A673 (cell line): ENCODE results near the gene ZMYM4.

Source experiments
- EZH2 ChIP-seq: fragments of 200-600 bp; sonication (generic); IDR thresholded peaks from 2 replicates; pipeline ENCODE4 v1.6.1; 2017; ENCODE audit warnings: borderline replicate concordance, low read depth, mild to moderate bottlenecking, mixed read lengths, antibody characterized with exemption, low read length; ENCODE audit not compliant: poor library complexity, severe bottlenecking
- TF ChIP-seq, protein P1 (sequence below): fragments of 300-800, 200-600 bp; sonication (generic); conservative IDR thresholded peaks from 2 replicates; pipeline ENCODE4 v1.5.1; 2017; ENCODE audit warnings: low read depth, mild to moderate bottlenecking, antibody characterized with exemption, low read length, moderate library complexity, mixed read lengths

DNA sequence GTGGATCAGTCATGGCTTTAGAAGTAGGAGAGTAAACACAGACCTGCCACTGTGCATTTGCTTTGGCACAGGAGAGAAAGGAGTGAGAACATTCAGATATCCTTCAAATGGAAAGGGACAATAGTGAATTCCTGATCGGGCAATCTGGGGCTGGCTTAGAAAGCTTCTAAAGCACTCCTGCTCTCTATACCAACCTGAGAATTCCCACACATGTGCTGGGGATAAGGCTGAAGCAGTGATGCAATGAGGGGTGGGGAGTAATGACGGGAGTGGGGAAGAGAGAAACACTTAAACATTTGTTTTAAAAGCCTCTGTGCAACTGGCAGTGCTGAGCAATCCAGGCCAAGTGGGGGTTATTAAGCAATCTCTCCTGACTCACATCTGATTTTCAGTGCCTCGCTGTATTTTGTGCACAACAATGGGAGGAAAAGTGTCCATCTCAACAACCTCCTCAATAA lies 179.9 kb downstream of the ZMYM4 start:
- TF ChIP-seq, protein P1, sequence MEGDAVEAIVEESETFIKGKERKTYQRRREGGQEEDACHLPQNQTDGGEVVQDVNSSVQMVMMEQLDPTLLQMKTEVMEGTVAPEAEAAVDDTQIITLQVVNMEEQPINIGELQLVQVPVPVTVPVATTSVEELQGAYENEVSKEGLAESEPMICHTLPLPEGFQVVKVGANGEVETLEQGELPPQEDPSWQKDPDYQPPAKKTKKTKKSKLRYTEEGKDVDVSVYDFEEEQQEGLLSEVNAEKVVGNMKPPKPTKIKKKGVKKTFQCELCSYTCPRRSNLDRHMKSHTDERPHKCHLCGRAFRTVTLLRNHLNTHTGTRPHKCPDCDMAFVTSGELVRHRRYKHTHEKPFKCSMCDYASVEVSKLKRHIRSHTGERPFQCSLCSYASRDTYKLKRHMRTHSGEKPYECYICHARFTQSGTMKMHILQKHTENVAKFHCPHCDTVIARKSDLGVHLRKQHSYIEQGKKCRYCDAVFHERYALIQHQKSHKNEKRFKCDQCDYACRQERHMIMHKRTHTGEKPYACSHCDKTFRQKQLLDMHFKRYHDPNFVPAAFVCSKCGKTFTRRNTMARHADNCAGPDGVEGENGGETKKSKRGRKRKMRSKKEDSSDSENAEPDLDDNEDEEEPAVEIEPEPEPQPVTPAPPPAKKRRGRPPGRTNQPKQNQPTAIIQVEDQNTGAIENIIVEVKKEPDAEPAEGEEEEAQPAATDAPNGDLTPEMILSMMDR = no peak
- TF ChIP-seq EZH2 = no peak
